GM23338 (cell line): ENCODE data around the gene ARRDC2. TPM values are rescaled to one million over a fixed set of nuclear protein-coding genes. Genes with fewer than 3 reads are reported as not detected.
"Not testable (repeated sequence)": the region's sequence is repeated elsewhere in the genome, so short reads cannot be mapped to it uniquely, and the experiment has no call there.

Experiments used
- ATAC-seq: fragments of 200-7000 bp; cut with Tn5 transposase; 3 replicates; pipeline ENCODE4 v1.9.1; 2020
- DNase-seq: peaks from one replicate; pipeline ENCODE4 v3.0.0-alpha.2; 2015; ENCODE audit warnings: low spot score
- H2AFZ ChIP-seq: fragments of 200-600 bp; sonication (generic); 2 replicates; pipeline ENCODE4 v1.8.0; 2016; ENCODE audit warnings: antibody characterized with exemption, mild to moderate bottlenecking, moderate library complexity
- H3F3A ChIP-seq: fragments of 200-600 bp; sonication (generic); replicated peaks from 2 replicates; pipeline ENCODE4 v1.8.0; 2017; ENCODE audit warnings: antibody characterized with exemption, mixed run types, low read depth
- H3K27ac ChIP-seq: fragments of 200-600 bp; sonication (generic); 2 replicates; pipeline ENCODE4 v1.6.1; 2016; ENCODE audit warnings: low read depth
- H3K27me3 ChIP-seq: fragments of 200-600 bp; sonication (generic); 2 replicates; pipeline ENCODE4 v1.8.0; 2016; ENCODE audit warnings: mild to moderate bottlenecking, mixed run types, moderate library complexity; ENCODE audit not compliant: insufficient read depth
- H3K36me3 ChIP-seq: fragments of 200-600 bp; sonication (generic); 2 replicates; pipeline ENCODE4 v1.8.0; 2016; ENCODE audit warnings: mild to moderate bottlenecking; ENCODE audit not compliant: insufficient read depth
- H3K4me1 ChIP-seq: fragments of 200-600 bp; sonication (generic); 2 replicates; pipeline ENCODE4 v1.8.0; 2016; ENCODE audit warnings: mild to moderate bottlenecking, moderate library complexity; ENCODE audit not compliant: insufficient read depth
- H3K4me2 ChIP-seq: fragments of 200-600 bp; sonication (generic); 2 replicates; pipeline ENCODE4 v1.7.1; 2017; ENCODE audit warnings: mixed run types
- H3K4me3 ChIP-seq: fragments of 200-600 bp; sonication (generic); 2 replicates; pipeline ENCODE4 v1.6.1; 2016; ENCODE audit warnings: mixed run types
- H3K79me2 ChIP-seq: fragments of 200-600 bp; sonication (generic); replicated peaks from 2 replicates; pipeline ENCODE4 v1.8.0; 2017; ENCODE audit warnings: mild to moderate bottlenecking; ENCODE audit not compliant: insufficient read depth
- H3K9me2 ChIP-seq: fragments of 200-600 bp; sonication (generic); 2 replicates; pipeline ENCODE4 v1.8.0; 2017; ENCODE audit not compliant: insufficient read depth
- H4K20me1 ChIP-seq: fragments of 200-600 bp; sonication (generic); replicated peaks from 2 replicates; pipeline ENCODE4 v1.8.0; 2017; ENCODE audit warnings: mild to moderate bottlenecking; ENCODE audit not compliant: insufficient read depth
- H3K27ac Mint-ChIP-seq: 2 replicates; pipeline ENCODE4 v1.8.0; 2020; ENCODE audit warnings: inconsistent platforms, mild to moderate bottlenecking, moderate library complexity, mixed read lengths
- H3K27me3 Mint-ChIP-seq: 3 replicates; pipeline ENCODE4 v1.8.0; 2022; ENCODE audit warnings: low read depth, mild to moderate bottlenecking, moderate library complexity, mixed read lengths, inconsistent platforms; ENCODE audit not compliant: insufficient read depth, poor library complexity
- H3K36me3 Mint-ChIP-seq: 3 replicates; pipeline ENCODE4 v1.8.0; 2021; ENCODE audit warnings: low read depth, mild to moderate bottlenecking, inconsistent platforms, moderate library complexity, mixed read lengths
- H3K4me1 Mint-ChIP-seq: 3 replicates; pipeline ENCODE4 v1.8.0; 2020; ENCODE audit warnings: mild to moderate bottlenecking, inconsistent platforms, mixed read lengths
- H3K4me3 Mint-ChIP-seq: 3 replicates; pipeline ENCODE4 v1.8.0; 2021; ENCODE audit warnings: moderate library complexity, mild to moderate bottlenecking, inconsistent platforms, mixed read lengths
- H3K9me3 Mint-ChIP-seq: 3 replicates; pipeline ENCODE4 v1.8.0; 2020; ENCODE audit warnings: moderate library complexity, mild to moderate bottlenecking, inconsistent platforms, mixed read lengths
- CREB1 ChIP-seq: fragments of 250-450 bp; sonication (Bioruptor Pico); IDR thresholded peaks from 2 replicates; pipeline ENCODE4 v1.5.0; 2020; ENCODE audit warnings: low read depth, mild to moderate bottlenecking, moderate library complexity
- JUNB ChIP-seq: IDR thresholded peaks from one replicate; pipeline ENCODE4 v1.6.1; 2016; ENCODE audit warnings: antibody characterized with exemption; ENCODE audit not compliant: unreplicated experiment
- ZNF114 ChIP-seq: fragments of 250-450 bp; sonication (Bioruptor Pico); IDR thresholded peaks from 2 replicates; pipeline ENCODE4 v1.5.0; 2020; ENCODE audit warnings: mild to moderate bottlenecking, moderate library complexity
- ZNF331 ChIP-seq: fragments of 250-450 bp; sonication (Bioruptor Pico); IDR thresholded peaks from 2 replicates; pipeline ENCODE4 v1.5.0; 2020; ENCODE audit warnings: low read depth, mild to moderate bottlenecking, moderate library complexity
- polyA plus RNA-seq: library from polyadenylated mRNA; unstranded; fragments of >200 nt; fragmentation: Nextera tagmentation; extraction: Ambion mirVana; gene quantifications from 2 replicates; pipeline ENCODE4 v1.2.1, GENCODE V29; 2016
- total RNA-seq: library from RNA; depleted of rRNA; stranded (reverse); fragments of >200 nt; shearing (Covaris generic); gene quantifications from 2 replicates; pipeline ENCODE4 v1.2.3, GENCODE V29; 2014
- TF ChIP-seq, protein P1 (sequence below): IDR thresholded peaks from one replicate; pipeline ENCODE4 v1.6.1; 2018; ENCODE audit warnings: antibody characterized with exemption; ENCODE audit not compliant: unreplicated experiment
- TF ChIP-seq, protein P2 (sequence below), 2 experiments: fragments of 200-600 bp in 1 of 2; sonication (generic) in 1 of 2; conservative IDR thresholded peaks; 2 replicates each; pipeline versions ENCODE4 v1.5.1 to v1.6.1; 2016 to 2017; ENCODE audit warnings: antibody characterized with exemption in 2 of 2, low read depth in 2 of 2, mild to moderate bottlenecking in 2 of 2, moderate library complexity in 1 of 2

ARRDC2 gene
- total and polyA plus RNA-seq, 2 experiments from 2014 or later = 2.4 to 7.1 TPM

DNA sequence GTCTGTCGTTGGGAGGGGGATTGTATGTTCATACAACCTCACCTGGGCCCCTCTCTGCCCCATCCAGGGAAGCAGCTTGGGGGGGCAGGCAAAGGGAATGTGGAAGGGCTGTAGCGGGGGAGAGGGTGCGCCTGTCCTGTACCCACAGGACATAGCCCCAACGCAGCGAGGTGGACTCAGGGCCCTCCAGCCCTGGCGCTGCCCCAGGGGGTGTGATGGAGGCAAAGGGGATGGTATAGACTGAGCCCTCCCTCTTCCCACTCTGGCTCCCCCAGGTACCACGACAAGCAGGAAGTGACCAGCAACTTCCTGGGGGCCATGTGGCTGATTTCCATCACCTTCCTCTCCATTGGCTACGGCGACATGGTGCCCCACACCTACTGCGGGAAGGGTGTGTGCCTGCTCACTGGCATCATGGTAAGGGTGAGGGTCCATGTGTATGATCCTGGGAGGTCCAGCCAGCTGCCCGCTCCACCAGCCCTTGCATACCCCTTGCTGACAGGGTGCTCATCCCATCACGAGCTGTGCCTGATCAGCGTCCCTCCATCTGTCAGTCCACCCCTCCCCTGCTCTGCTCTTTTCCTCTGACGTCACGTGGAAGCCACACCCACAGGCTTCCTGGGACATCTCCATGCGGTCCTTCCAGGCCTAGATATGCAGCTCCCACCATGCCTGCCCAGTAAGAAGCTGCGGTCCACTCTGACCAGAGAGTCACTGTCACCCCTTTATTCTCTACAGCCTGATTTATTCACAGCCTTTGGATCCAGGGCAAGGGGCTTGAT, 22.7 kb upstream of the ARRDC2 start:
- DNase-seq = peak; percentile 38
- no peak overlapping the region for H3K27ac ChIP-seq
- H3K36me3 ChIP-seq = no peaks in the 10 kb centered on the region
- H3K27me3 Mint-ChIP-seq = peaks cover 22% of the 10 kb centered on the region
- no peak overlapping the region for H3K4me3 Mint-ChIP-seq
- H3K4me3 ChIP-seq = no peak overlapping the region
- H3K4me1 ChIP-seq = no peaks in the 10 kb centered on the region
- no peaks in the 10 kb centered on the region for H3K79me2 ChIP-seq
- no peaks in the 10 kb centered on the region for H3F3A ChIP-seq
- H3K9me3 Mint-ChIP-seq = no peaks in the 10 kb centered on the region
- H4K20me1 ChIP-seq = peaks cover 3% of the 10 kb centered on the region; the same call in 1 of the 2 replicates
- no peaks in the 10 kb centered on the region for H3K9me2 ChIP-seq
- no peak overlapping the region for H3K4me2 ChIP-seq
- no peaks in the 10 kb centered on the region for H3K27me3 ChIP-seq
- H3K36me3 Mint-ChIP-seq = no peaks in the 10 kb centered on the region
- H3K4me1 Mint-ChIP-seq = peaks cover 7% of the 10 kb centered on the region; the same call in 1 of the 3 replicates
- H3K27ac Mint-ChIP-seq = no peak overlapping the region
- no peak overlapping the region for H2AFZ ChIP-seq
- ATAC-seq = peak; percentile 36
- TF ChIP-seq ZNF114 = no peak
- TF ChIP-seq ZNF331 (CRISPR knock-in tag) = no peak
- TF ChIP-seq CREB1 = peak; percentile 57; the same call in 1 of the 2 replicates
- no peak for TF ChIP-seq JUNB

DNA sequence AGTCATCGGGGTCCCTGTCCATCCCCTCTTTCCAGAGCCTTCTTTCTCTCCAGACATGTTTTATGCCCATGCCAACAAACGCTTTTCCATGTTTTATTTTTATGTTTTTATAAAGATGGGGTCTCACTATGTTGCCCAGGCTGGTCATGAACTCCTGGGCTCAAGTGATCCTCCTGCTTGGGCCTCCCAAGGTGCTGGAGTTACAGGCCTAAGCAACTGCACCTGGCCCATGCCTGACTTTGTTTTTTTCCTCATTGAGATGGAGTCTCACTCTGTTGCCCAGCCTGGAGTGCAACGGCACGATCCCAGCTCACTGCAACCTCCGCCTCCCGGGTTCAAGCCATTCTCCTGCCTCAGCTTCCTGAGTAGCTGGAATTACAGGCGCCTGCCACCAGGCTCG, 21.4 kb upstream of the ARRDC2 start:
- H3K4me1 Mint-ChIP-seq, H3K4me3 ChIP-seq, H3K4me3 Mint-ChIP-seq, H3K27ac Mint-ChIP-seq, H3F3A ChIP-seq, H3K4me1 ChIP-seq, H3K27ac ChIP-seq, ATAC-seq, H3K9me2 ChIP-seq, H3K4me2 ChIP-seq, H3K36me3 ChIP-seq, H4K20me1 ChIP-seq, H3K79me2 ChIP-seq, H3K9me3 Mint-ChIP-seq, DNase-seq, H3K36me3 Mint-ChIP-seq, H2AFZ ChIP-seq, H3K27me3 ChIP-seq: not testable (repeated sequence)
- H3K27me3 Mint-ChIP-seq = peaks cover 22% of the 10 kb centered on the region

DNA sequence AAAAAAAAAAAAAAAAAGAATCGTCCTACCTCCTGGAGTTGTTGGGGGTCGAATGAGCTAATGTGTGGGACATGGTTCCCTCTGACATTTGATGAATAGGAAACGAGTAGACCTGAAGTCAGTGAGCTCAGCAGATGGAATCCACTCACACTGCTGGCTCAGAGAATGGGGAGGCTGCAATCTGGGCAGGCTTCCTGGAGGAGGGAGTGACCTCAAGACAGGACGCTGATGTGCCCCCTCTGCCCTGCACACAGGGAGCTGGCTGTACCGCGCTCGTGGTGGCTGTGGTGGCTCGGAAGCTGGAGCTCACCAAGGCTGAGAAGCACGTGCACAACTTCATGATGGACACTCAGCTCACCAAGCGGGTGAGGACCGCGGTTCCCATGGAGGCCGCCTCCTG, 19.8 kb upstream of the ARRDC2 start:
- Histone ChIP-seq H3K27me3 (no peaks in the 10 kb centered on the region), H3F3A (no peaks in the 10 kb centered on the region), H3K4me3 (no peak overlapping the region), H3K27ac (no peak overlapping the region), H3K9me2 (no peaks in the 10 kb centered on the region), H3K4me1 (no peaks in the 10 kb centered on the region), H3K4me2 (no peak overlapping the region), H4K20me1 (peaks cover 3% of the 10 kb centered on the region; the same call in 1 of the 2 replicates), H3K36me3 (no peaks in the 10 kb centered on the region), H2AFZ (no peak overlapping the region), H3K79me2 (no peaks in the 10 kb centered on the region)
- no peak for TF ChIP-seq CREB1
- TF ChIP-seq, protein P1, sequence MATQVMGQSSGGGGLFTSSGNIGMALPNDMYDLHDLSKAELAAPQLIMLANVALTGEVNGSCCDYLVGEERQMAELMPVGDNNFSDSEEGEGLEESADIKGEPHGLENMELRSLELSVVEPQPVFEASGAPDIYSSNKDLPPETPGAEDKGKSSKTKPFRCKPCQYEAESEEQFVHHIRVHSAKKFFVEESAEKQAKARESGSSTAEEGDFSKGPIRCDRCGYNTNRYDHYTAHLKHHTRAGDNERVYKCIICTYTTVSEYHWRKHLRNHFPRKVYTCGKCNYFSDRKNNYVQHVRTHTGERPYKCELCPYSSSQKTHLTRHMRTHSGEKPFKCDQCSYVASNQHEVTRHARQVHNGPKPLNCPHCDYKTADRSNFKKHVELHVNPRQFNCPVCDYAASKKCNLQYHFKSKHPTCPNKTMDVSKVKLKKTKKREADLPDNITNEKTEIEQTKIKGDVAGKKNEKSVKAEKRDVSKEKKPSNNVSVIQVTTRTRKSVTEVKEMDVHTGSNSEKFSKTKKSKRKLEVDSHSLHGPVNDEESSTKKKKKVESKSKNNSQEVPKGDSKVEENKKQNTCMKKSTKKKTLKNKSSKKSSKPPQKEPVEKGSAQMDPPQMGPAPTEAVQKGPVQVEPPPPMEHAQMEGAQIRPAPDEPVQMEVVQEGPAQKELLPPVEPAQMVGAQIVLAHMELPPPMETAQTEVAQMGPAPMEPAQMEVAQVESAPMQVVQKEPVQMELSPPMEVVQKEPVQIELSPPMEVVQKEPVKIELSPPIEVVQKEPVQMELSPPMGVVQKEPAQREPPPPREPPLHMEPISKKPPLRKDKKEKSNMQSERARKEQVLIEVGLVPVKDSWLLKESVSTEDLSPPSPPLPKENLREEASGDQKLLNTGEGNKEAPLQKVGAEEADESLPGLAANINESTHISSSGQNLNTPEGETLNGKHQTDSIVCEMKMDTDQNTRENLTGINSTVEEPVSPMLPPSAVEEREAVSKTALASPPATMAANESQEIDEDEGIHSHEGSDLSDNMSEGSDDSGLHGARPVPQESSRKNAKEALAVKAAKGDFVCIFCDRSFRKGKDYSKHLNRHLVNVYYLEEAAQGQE = no peak
- TF ChIP-seq, protein P2, sequence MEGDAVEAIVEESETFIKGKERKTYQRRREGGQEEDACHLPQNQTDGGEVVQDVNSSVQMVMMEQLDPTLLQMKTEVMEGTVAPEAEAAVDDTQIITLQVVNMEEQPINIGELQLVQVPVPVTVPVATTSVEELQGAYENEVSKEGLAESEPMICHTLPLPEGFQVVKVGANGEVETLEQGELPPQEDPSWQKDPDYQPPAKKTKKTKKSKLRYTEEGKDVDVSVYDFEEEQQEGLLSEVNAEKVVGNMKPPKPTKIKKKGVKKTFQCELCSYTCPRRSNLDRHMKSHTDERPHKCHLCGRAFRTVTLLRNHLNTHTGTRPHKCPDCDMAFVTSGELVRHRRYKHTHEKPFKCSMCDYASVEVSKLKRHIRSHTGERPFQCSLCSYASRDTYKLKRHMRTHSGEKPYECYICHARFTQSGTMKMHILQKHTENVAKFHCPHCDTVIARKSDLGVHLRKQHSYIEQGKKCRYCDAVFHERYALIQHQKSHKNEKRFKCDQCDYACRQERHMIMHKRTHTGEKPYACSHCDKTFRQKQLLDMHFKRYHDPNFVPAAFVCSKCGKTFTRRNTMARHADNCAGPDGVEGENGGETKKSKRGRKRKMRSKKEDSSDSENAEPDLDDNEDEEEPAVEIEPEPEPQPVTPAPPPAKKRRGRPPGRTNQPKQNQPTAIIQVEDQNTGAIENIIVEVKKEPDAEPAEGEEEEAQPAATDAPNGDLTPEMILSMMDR (conservative IDR thresholded peaks at IDR 0.05; ENCODE audit: low read depth in 2 of 2) = no peak
- no peak for TF ChIP-seq ZNF331 (CRISPR knock-in tag)
- TF ChIP-seq ZNF114 = no peak
- Mint-ChIP-seq H3K4me1 (peaks cover 7% of the 10 kb centered on the region; the same call in 1 of the 3 replicates), H3K27ac (no peak overlapping the region), H3K4me3 (no peak overlapping the region), H3K9me3 (no peaks in the 10 kb centered on the region), H3K27me3 (peaks cover 20% of the 10 kb centered on the region), H3K36me3 (no peaks in the 10 kb centered on the region)
- ATAC-seq (no peak), DNase-seq (no peak)
